Measurements from ENCODE around the gene DPP3. TPM values are rescaled to one million over a fixed set of nuclear protein-coding genes. Genes with fewer than 3 reads are reported as not detected.
"Not testable (repeated sequence)": the region's sequence is repeated elsewhere in the genome, so short reads cannot be mapped to it uniquely, and the experiment has no call there.

DPP3 gene, protein sequence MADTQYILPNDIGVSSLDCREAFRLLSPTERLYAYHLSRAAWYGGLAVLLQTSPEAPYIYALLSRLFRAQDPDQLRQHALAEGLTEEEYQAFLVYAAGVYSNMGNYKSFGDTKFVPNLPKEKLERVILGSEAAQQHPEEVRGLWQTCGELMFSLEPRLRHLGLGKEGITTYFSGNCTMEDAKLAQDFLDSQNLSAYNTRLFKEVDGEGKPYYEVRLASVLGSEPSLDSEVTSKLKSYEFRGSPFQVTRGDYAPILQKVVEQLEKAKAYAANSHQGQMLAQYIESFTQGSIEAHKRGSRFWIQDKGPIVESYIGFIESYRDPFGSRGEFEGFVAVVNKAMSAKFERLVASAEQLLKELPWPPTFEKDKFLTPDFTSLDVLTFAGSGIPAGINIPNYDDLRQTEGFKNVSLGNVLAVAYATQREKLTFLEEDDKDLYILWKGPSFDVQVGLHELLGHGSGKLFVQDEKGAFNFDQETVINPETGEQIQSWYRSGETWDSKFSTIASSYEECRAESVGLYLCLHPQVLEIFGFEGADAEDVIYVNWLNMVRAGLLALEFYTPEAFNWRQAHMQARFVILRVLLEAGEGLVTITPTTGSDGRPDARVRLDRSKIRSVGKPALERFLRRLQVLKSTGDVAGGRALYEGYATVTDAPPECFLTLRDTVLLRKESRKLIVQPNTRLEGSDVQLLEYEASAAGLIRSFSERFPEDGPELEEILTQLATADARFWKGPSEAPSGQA
- 10 to 100 TPM; 15.5 to 48.5 (median 20.1) TPM for total RNA-seq

- WGBS, 2 donors = 2% methylated on average over 32 to 52 of the region's 62 CpGs
- intact Hi-C loops (cut with DNase I; ENCODE audit: low total_unique reads) = no loop called here
- no peak for TF ChIP-seq CTCF (IDR thresholded peaks at IDR 0.05)
- no peak for TF ChIP-seq POLR2A (IDR thresholded peaks at IDR 0.05)
- DNase-seq (ENCODE audit: low spot score in 2 of 2) = peak; percentile 95 to 99
- H3K4me3 ChIP-seq (ENCODE audit: low read depth, poor library complexity, severe bottlenecking) = peak within 1 kb of the TSS; percentile 61
These were observed at the start of gene DPP3 for GRCh38 chr11:66480117-66480938. DPP3 (plus strand) TSS chr11:66480434; CDS start chr11:66482201, 1,767 bp downstream.

DNA sequence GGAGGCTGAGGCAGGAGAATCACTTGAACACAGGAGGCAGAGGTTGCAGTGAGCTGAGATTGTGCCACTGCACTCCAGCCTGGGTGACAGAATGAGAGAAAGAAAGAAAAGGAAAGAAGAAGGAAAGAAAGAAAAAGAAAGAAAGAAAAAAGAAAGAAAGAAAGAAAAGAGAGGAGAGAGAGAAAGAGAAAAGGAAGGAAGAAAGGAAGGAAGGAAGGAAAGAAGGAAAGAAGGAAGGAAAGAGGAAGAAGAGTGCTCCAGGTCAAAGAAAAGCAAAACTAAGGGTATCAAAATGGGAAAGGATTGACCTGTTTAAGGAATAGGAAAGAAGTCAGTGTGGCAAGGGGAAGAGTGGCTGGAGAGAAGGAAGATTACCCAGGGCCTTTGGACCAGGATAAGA, 48.9 kb upstream of the DPP3 start:
- intact Hi-C loops (cut with DNase I; ENCODE audit: low total_unique reads); DNase-seq (ENCODE audit: low spot score in 2 of 2); H3K4me3 ChIP-seq (ENCODE audit: low read depth, poor library complexity, severe bottlenecking): not testable (repeated sequence)

GRCh38 chr11:66431871-66432329, 48.3 kb upstream of the DPP3 start:
- H3K4me3 ChIP-seq (ENCODE audit: low read depth, poor library complexity, severe bottlenecking); intact Hi-C loops (cut with DNase I; ENCODE audit: low total_unique reads); DNase-seq (ENCODE audit: low spot score in 2 of 2): not testable (repeated sequence)
- WGBS, 2 donors = 85 to 86% methylated on average over 8 of the region's 8 CpGs

DNA sequence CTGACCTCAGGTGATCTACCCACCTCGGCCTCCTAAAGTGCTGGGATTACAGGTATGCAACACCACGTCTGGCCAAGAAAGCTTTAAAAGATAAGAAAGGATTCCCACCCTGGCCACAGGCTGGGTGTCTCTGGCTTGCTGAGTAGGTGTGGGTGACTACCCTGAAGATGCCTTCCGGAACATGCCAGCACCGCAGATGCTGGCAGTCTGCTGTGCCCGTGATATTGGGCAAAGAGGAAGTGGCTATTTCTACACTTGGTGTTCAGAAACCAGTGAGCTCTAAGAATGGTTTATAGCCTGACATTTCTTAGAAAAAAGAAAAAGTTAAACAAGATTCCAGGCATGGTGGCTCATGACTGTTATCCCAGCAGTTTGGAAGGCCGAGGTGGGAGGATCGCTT, 47.6 kb upstream of the DPP3 start:
- H3K4me3 ChIP-seq (ENCODE audit: low read depth, poor library complexity, severe bottlenecking) = no peak overlapping the region
- TF ChIP-seq POLR2A (IDR thresholded peaks at IDR 0.05) = no peak
- no peak for TF ChIP-seq CTCF (IDR thresholded peaks at IDR 0.05)
- no peak for DNase-seq (ENCODE audit: low spot score in 2 of 2)
- WGBS, 2 donors = 90 to 93% methylated on average over 7 of the region's 7 CpGs
- intact Hi-C loops (cut with DNase I; ENCODE audit: low total_unique reads) = no loop called here

DNA sequence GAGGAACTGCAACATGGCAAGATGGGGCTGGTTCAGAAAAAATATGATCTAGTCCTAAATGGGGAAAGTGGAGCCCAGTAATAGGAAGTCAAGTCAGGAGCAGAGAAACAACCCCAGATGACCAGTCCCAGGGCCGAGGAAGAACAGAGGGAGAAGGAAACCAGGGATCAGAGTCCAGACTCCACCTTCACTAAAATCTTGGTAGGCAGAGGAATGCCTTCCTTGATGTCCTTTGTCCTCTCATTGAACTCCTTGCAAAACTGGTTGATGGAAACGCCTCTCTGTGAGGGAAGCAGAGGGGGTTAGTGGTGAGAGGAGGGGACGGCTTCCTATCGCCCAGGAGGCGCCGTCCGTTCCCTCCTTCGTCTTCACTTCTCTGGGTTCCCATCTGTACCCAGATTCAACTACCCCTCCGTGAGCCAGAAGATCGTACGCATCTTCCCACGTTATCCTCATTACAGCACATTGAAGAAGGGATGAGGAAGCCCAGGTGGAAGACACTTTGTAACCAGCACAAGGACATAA, 42.2 kb upstream of the DPP3 start:
- WGBS, 2 donors = 5% methylated on average over 12 of the region's 12 CpGs
- no peak for TF ChIP-seq POLR2A (IDR thresholded peaks at IDR 0.05)
- TF ChIP-seq CTCF (IDR thresholded peaks at IDR 0.05) = no peak
- DNase-seq (ENCODE audit: low spot score in 2 of 2) = no peak
- intact Hi-C loops (cut with DNase I; ENCODE audit: low total_unique reads) = no loop called here
- peak overlapping the region; percentile 76 for H3K4me3 ChIP-seq (ENCODE audit: low read depth, poor library complexity, severe bottlenecking)

DNA sequence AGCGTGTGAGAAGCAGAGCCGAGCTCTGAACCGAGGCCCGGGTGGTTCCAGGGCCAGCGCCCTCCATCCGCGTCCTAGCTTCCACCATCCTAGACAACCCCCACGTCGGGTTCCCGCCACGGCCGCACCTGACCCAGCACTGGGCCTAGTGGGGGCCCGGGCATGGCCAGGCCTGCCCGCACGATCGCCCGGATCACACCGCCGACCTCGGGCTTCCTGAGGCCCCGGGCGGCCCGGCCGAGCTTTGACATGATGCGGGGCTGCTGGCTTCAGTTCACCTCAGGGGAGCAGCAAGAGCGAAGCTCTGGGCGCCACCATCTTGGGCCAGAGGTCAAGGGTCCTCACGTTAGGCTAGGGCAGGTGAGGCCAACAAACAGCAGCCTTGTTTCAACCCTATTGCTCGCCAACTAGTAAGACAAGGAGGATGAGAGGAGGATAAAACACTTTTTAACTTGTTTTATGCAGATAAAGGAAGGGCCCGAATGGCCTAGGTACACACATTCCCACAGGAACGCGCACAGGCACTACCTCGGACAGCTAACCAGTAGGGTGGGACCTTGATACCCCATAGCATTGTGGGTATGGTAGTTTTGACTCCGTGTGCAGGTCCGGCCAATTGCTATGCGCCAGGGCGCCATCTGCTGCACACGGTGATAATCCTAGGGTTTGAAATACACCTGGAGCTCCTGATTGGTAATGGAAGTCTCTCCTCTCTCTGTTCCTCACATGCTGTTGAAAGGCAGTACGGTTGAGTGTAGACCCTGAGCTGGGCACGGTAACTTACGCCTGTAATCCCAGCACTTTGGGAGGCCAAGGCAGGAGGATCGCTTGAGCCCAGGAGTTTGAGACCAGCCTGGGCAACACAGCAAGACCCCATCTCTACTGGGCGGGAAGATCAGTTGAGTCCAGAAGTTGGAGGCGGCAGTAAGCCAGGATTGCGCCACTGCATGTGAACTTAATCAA, 41.4 kb upstream of the DPP3 start, which contains the start of gene MRPL11:
Gene MRPL11, minus strand, starts transcription at position 345 of the 963 bp plus-strand sequence. Its CDS starts 94 bp downstream, at position 251.
- intact Hi-C loops (cut with DNase I; ENCODE audit: low total_unique reads) = no loop called here
- 9% methylated on average over 45 of the region's 45 CpGs for WGBS, 2 donors
- peak; percentile 85 to 94 for DNase-seq (ENCODE audit: low spot score in 2 of 2)
- H3K4me3 ChIP-seq (ENCODE audit: low read depth, poor library complexity, severe bottlenecking) = peak within 1 kb of the TSS; percentile 76
- TF ChIP-seq POLR2A (IDR thresholded peaks at IDR 0.05) (no peak), CTCF (IDR thresholded peaks at IDR 0.05) (no peak)

DNA sequence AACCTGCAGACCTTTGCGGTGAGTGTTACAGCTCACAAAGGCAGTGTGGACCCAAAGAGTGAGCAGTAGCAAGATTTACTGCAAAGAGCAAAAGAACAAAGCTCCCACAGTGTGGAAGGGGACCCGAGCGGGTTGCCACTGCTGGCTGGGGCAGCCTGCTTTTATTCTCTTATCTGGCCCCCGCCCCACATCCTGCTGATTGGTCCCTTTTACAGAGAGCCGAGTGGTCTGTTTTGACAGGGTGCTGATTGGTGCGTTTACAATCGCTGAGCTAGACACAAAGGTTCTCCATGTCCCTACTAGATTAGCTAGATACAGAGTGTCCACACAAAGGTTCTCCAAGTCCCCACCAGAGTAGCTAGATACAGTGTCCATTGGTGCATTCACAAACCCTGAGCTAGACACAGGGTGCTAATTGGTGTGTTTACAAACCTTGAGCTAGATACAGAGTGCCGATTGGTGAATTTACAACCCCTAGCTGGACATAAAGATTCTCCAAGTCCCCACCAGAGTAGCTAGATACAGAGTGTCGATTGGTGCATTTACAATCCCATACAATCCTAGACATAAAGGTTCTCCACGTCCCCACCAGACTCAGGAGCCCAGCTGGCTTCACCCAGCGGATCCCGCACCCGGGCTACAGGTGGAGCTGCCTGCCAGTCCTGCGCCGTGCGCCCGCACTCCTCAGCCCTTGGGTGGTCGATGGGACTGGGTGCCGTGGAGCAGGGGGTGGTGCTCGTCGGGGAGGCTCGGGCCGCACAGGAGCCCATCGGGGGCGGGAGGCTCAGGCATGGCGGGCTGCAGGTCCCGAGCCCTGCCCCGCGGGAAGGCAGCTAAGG, 39.9 kb upstream of the DPP3 start:
- DNase-seq (ENCODE audit: low spot score in 2 of 2); H3K4me3 ChIP-seq (ENCODE audit: low read depth, poor library complexity, severe bottlenecking); intact Hi-C loops (cut with DNase I; ENCODE audit: low total_unique reads): not testable (repeated sequence)
- 83 to 86% methylated on average over 27 to 29 of the region's 29 CpGs for WGBS, 2 donors

DNA sequence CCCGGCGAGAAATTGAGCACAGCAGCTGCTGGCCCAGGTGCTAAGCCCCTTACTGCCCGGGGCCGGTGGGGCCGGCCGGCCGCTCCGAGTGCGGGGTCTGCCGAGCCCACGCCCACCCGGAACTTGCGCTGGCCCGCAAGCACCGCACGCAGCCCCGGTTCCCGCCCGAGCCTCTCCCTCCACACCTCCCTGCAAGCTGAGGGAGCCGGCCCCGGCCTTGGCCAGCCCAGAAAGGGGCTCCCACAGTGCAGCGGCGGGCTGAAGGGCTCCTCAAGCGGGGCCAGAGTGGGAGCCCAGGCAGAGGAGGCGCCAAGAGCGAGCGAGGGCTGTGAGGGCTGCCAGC, 39.3 kb upstream of the DPP3 start:
- H3K4me3 ChIP-seq (ENCODE audit: low read depth, poor library complexity, severe bottlenecking); DNase-seq (ENCODE audit: low spot score in 2 of 2); intact Hi-C loops (cut with DNase I; ENCODE audit: low total_unique reads): not testable (repeated sequence)
- WGBS, 2 donors = 89 to 94% methylated on average over 14 to 22 of the region's 27 CpGs

All from lower leg skin (tissue), 4 donors.